Right renal pelvis (tissue), 4 donors: ENCODE data around the gene VTI1A. TPM values are rescaled to one million over a fixed set of nuclear protein-coding genes. Genes with fewer than 3 reads are reported as not detected.

Experiments used
- DNase-seq, 4 donors: peaks; one replicate each; pipeline ENCODE4 v3.0.0-alpha.2; 2013; ENCODE audit warnings: low read depth in 4 of 4, low spot score in 3 of 4, missing footprints in 1 of 4
- polyA plus RNA-seq, 4 donors: library from polyadenylated mRNA; unstranded; fragments of 120-200 nt; gene quantifications; one replicate each; pipeline ENCODE4 v1.2.1, GENCODE V29; 2013; ENCODE audit not compliant: insufficient read length in 4 of 4

Gene VTI1A
- polyA plus RNA-seq, 4 donors: 19.4 to 20.9 (median 20.7) TPM

- no peak for DNase-seq
These were observed 321.1 kb downstream of the VTI1A start for GRCh38 chr10:112768121-112768520.

- no peak for DNase-seq
These were observed 322.1 kb downstream of the VTI1A start for GRCh38 chr10:112769081-112769480.

- no peak for DNase-seq
These were observed 322.8 kb downstream of the VTI1A start for GRCh38 chr10:112769611-112770370.

GRCh38 chr10:112771733-112772132 is 324.7 kb downstream of the VTI1A start:
- DNase-seq: no peak

GRCh38 chr10:112773783-112774182 is 326.8 kb downstream of the VTI1A start:
- no peak for DNase-seq

- no peak for DNase-seq
These were observed 327.2 kb downstream of the VTI1A start for GRCh38 chr10:112774210-112774609.

GRCh38 chr10:112774798-112775197 is 327.8 kb downstream of the VTI1A start:
- DNase-seq: no peak

GRCh38 chr10:112775381-112775780 is 328.4 kb downstream of the VTI1A start:
- DNase-seq: no peak

- no peak for DNase-seq
These were observed 329.1 kb downstream of the VTI1A start for GRCh38 chr10:112775892-112776674.

- no peak for DNase-seq
These were observed 331.6 kb downstream of the VTI1A start for GRCh38 chr10:112778579-112778978.

GRCh38 chr10:112779025-112779770 is 332.2 kb downstream of the VTI1A start:
- DNase-seq: no peak

- no peak for DNase-seq
These were observed 335.3 kb downstream of the VTI1A start for GRCh38 chr10:112782200-112782907.

GRCh38 chr10:112783351-112784021 is 336.5 kb downstream of the VTI1A start:
- no peak for DNase-seq

- no peak for DNase-seq
These were observed 337.0 kb downstream of the VTI1A start for GRCh38 chr10:112784022-112784461.

- DNase-seq: no peak
These were observed 338.1 kb downstream of the VTI1A start for GRCh38 chr10:112785089-112785488.

- no peak for DNase-seq
These were observed 342.2 kb downstream of the VTI1A start for GRCh38 chr10:112789248-112789647.

- DNase-seq: no peak
These were observed 343.0 kb downstream of the VTI1A start for GRCh38 chr10:112790030-112790429.

GRCh38 chr10:112790921-112791320 is 343.9 kb downstream of the VTI1A start:
- DNase-seq: no peak

- no peak for DNase-seq
These were observed 344.4 kb downstream of the VTI1A start for GRCh38 chr10:112791447-112791846.
